Hepatic stellate cell (primary cell): ENCODE data around the gene DNAJB9.

Experiments used
- DNase-seq: peaks from one replicate; pipeline ENCODE4 v3.0.0; 2011; ENCODE audit warnings: low spot score

DNAJB9 gene

GRCh38 chr7:108605559-108606201, 36.0 kb downstream of the DNAJB9 start:
- no peak for DNase-seq

DNA sequence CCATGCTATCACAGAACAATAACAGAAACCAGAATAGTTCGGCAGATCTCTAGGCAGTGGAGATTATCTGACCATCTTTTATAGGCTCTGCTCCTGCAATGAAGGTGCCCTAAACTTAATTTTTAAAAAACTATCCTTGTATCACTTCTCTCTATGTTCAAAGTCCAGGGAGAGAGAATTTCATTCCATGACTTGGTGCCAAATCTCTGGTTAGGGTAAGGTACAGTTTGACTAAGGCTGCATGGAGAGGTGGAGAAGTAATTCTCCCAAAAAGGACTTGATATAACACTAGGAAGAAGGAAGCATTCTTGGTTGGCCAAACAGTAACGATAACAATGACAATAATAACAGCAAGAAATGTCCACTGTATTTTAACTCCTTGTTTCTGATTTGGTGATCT, 40.0 kb downstream of the DNAJB9 start:
- DNase-seq: no peak

DNA sequence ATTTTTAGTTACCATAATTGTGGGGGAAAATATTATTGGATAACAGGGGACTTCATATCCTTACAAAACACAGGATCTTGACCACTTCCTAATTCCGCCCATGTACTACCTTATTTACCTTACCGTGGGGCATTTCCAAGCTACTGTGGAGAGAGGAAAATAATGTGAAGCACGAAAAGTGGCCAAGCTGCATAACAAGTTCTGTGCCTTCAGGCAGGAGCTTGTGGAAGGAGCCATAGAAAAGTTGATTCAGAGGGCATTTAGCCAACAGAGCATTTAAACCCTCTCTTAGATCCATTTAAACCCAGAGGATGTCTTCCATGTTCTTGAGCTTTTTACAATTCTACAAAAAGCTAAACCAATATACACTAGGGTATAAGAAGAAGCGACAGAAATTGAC, 41.6 kb downstream of the DNAJB9 start:
- DNase-seq: no peak

DNA sequence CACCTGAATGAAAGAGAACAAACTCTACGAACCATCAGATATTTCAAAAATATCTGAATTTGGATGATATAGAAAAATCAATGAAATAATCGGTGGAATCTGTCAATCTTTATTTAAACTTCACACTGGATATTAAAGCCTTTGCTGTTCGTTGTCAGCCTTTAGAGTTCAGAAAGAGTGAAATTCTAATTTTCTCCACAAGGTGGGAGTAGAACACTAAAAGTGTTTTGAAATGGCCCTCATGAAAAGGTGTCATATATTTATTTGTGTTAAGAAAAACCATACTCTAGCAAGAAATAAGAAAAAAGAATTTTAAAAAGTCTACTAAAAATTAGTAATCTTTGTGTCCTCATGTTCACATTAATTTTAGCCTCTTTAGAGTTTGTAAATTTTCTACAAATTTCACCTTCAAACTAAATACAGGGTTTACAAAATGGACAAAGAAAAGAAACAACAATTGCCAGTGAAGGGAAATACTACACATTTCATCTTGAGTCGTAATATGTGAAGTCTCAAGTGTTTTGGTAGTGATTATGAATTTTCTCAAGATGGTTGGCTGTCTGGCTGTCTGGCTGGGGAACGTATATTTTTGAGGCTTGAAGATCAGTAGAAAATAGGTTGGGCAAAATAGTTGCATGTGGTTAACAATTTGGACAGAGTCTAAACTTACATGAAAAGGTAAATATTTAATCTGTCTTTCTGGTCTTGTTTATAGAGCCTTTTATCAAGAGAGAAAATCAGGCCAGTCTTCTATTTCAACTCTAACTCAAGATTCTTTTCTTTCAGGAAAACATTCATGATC, 43.7 kb downstream of the DNAJB9 start:
- DNase-seq: no peak

DNA sequence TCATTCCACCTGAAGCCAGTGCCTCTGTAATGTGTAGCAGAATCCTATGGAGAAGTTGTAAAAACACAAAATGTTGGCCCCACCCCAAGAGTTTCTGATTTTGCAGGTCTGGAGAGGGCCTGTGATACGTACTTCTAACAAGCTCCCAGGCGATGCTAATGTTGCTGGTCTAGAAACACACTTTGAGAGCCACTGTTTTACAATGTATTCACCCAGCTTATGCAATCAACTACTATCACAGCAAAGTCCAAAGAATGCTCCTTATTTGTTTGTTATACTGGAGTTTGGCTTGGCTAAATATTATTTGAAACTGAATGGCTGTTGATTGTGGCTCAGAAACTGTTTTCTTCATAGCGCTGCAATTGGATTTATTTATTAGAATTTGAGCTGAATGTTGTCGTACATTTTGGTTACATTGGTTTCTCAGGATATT, 44.3 kb downstream of the DNAJB9 start:
- DNase-seq: no peak

GRCh38 chr7:108614896-108615295, 45.2 kb downstream of the DNAJB9 start:
- DNase-seq: no peak

DNA sequence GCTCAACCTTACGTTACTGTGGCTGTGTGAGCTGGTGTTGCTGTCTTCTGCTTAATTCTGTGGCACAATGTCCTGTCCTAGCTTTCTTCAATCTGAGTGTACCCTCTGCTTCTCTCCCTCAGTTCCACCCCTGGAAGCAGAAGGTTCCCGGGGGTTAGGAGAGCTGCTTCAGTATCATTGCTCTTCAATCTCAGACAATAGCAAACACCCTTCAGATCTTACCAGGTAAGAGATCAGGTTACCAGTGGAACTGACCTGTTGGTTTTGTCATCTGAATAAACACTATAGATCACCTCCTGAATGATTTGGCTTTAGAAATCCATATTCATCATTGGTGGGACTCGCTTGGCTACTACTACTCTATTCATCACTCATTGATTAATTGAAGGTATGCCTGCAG, 48.4 kb downstream of the DNAJB9 start:
- no peak for DNase-seq

DNA sequence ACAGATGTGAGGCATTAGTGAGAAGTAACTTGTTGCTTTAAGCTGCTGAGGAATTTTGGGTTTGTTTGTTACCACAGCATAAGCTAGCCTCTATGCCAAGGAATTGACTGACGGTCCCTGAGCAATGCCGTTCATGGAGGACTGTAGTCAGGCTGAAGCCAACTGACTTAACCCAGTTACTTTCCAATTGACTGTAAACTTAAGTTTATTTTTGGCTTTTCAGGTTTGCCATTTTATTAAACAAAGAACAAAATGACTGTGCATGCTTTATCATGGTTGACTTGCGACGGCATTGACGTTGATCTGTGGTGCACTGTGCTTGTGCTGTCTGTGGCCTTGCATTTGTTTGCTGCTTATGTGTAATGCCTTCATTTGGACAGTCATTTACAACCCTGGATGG, 53.5 kb downstream of the DNAJB9 start:
- no peak for DNase-seq
